ENCODE data around the gene ASB2. TPM values are rescaled to one million over a fixed set of nuclear protein-coding genes. Genes with fewer than 3 reads are reported as not detected.

Gene ASB2
- total RNA-seq, 4 donors from 2014 or later = 0.60 to 2.1 (median 1.8) TPM; not detected in 1

- Histone ChIP-seq H3K36me3 (no peaks in the 10 kb centered on the region), H3K4me1 (peaks cover 0 to 28% (median 9%) of the 10 kb centered on the region in 4 donors), H3K4me3 (no peak overlapping the region), H3K9me3 (no peaks in the 10 kb centered on the region), H3K27me3 (no peaks in the 10 kb centered on the region), H3K27ac (no peak overlapping the region)
- TF ChIP-seq POLR2A (IDR thresholded peaks at IDR 0.05) (no peak), EP300 (IDR thresholded peaks at IDR 0.05) (no peak)
- TF ChIP-seq, protein P1, sequence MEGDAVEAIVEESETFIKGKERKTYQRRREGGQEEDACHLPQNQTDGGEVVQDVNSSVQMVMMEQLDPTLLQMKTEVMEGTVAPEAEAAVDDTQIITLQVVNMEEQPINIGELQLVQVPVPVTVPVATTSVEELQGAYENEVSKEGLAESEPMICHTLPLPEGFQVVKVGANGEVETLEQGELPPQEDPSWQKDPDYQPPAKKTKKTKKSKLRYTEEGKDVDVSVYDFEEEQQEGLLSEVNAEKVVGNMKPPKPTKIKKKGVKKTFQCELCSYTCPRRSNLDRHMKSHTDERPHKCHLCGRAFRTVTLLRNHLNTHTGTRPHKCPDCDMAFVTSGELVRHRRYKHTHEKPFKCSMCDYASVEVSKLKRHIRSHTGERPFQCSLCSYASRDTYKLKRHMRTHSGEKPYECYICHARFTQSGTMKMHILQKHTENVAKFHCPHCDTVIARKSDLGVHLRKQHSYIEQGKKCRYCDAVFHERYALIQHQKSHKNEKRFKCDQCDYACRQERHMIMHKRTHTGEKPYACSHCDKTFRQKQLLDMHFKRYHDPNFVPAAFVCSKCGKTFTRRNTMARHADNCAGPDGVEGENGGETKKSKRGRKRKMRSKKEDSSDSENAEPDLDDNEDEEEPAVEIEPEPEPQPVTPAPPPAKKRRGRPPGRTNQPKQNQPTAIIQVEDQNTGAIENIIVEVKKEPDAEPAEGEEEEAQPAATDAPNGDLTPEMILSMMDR (IDR thresholded peaks at IDR 0.05) = no peak
- no peak for DNase-seq (ENCODE audit: low spot score in 2 of 2)
- 62 to 66% methylated on average over 10 of the region's 10 CpGs for WGBS, 2 donors
These were observed 8.6 kb downstream of the ASB2 start for GRCh38 chr14:93967637-93968250.

DNA sequence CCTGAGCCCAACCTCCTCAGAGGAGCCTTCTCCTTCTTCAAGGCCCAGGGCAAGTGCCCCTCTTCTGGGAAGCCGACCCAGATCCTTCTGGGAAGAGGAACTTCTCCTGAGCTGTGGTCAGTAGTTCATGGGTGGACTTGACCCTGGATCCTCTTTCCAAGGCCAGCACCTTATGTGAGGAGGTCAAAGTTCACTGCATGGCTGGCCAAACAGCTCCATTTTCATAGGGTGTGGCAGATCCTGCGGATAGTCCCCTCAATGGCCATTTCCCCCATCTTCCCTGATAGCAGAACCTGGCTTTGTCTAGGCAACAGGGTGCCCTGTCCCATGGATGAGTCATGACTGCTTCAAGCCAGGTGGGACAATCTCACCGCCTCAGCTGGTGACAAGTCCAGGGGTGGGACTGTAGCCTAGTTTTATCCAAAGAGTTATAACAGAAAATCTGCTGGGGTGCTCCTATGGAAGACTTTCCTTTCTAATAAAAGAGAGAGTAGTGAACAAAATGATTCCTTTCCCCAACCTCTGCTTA, 10.4 kb downstream of the ASB2 start:
- WGBS, 2 donors = 75 to 89% methylated on average over 3 of the region's 3 CpGs
- H3K27me3 ChIP-seq = no peaks in the 10 kb centered on the region
- H3K4me1 ChIP-seq = peaks cover 0 to 28% (median 8%) of the 10 kb centered on the region in 4 donors
- H3K36me3 ChIP-seq = no peaks in the 10 kb centered on the region
- no peaks in the 10 kb centered on the region for H3K9me3 ChIP-seq
- no peak for DNase-seq (ENCODE audit: low spot score in 2 of 2)
- no peak for TF ChIP-seq POLR2A (IDR thresholded peaks at IDR 0.05)
- TF ChIP-seq, protein P1 (IDR thresholded peaks at IDR 0.05) = no peak
- TF ChIP-seq EP300 (IDR thresholded peaks at IDR 0.05) = no peak
- H3K4me3 ChIP-seq = no peak overlapping the region
- peak overlapping the region in 2 of 4 donors; percentile 33 to 83 for H3K27ac ChIP-seq

DNA sequence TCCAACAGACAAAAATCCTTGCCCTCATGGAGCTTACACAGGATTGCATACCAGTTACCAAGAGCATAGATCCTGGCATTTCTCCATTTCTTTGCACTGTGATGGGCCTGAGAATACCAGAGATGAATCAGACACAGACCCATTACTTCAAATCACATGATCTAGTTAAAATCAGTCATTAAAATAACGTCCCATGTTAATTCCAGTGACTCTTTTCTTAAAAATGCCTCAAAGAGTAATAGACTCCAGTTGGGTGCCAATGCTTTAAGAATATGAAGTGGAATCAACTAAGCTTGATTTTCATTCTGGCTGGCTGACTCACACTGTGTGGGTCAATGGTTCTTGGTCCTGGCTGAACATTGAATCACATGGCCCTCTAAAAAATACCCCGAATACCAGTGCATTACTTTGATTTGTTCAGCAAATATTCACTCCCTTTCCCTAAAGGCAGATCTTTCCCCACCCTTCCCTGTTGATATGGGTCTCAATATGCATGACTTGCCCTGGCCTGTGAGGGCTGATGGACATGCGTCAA, 11.0 kb downstream of the ASB2 start:
- peak overlapping the region in 2 of 4 donors; percentile 33 to 83 for H3K27ac ChIP-seq
- no peaks in the 10 kb centered on the region for H3K27me3 ChIP-seq
- peaks cover 0 to 31% (median 6%) of the 10 kb centered on the region in 4 donors for H3K4me1 ChIP-seq
- H3K4me3 ChIP-seq = no peak overlapping the region
- TF ChIP-seq, protein P1 (IDR thresholded peaks at IDR 0.05) = no peak
- TF ChIP-seq POLR2A (IDR thresholded peaks at IDR 0.05) = no peak
- no peak for TF ChIP-seq EP300 (IDR thresholded peaks at IDR 0.05)
- 55 to 61% methylated on average over 3 of the region's 3 CpGs for WGBS, 2 donors
- no peaks in the 10 kb centered on the region for H3K36me3 ChIP-seq
- DNase-seq (ENCODE audit: low spot score in 2 of 2) = no peak
- no peaks in the 10 kb centered on the region for H3K9me3 ChIP-seq

DNA sequence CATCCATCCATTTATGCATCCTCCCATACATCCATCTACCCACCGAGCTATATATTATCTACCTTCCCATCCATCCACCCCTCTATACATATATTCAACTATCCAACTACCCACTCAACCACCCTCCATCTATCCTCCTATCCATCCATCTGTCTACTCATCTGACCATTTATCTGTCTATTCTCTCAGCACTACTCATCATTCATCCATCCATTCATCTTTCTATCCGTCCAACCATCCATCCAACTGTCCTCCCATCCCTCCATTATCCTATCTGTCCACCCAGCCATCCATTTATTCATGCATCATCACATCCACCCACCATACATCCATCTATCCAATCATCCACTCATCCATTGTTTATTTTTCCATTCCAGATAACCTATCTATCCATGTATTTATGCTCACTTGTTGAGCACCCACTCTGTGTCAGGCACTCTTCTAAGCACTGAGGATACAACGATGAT, 11.5 kb downstream of the ASB2 start:
- Histone ChIP-seq H3K4me1 (peaks cover 0 to 36% (median 6%) of the 10 kb centered on the region in 4 donors), H3K27ac (no peak overlapping the region), H3K4me3 (no peak overlapping the region), H3K27me3 (no peaks in the 10 kb centered on the region), H3K9me3 (no peaks in the 10 kb centered on the region), H3K36me3 (no peaks in the 10 kb centered on the region)
- TF ChIP-seq POLR2A (IDR thresholded peaks at IDR 0.05) = no peak
- TF ChIP-seq EP300 (IDR thresholded peaks at IDR 0.05) = no peak
- TF ChIP-seq, protein P1 (IDR thresholded peaks at IDR 0.05) = no peak
- WGBS, 2 donors = 91 to 93% methylated on average over 3 of the region's 3 CpGs
- no peak for DNase-seq (ENCODE audit: low spot score in 2 of 2)

GRCh38 chr14:93964281-93964680, 12.1 kb downstream of the ASB2 start:
- no peaks in the 10 kb centered on the region for H3K27me3 ChIP-seq
- 92 to 93% methylated on average over 10 of the region's 10 CpGs for WGBS, 2 donors
- H3K27ac ChIP-seq = peak overlapping the region in 1 of 4 donors; percentile 60
- no peaks in the 10 kb centered on the region for H3K9me3 ChIP-seq
- peaks cover 0 to 42% (median 6%) of the 10 kb centered on the region in 4 donors for H3K4me1 ChIP-seq
- TF ChIP-seq POLR2A (IDR thresholded peaks at IDR 0.05) = no peak
- TF ChIP-seq EP300 (IDR thresholded peaks at IDR 0.05) = no peak
- TF ChIP-seq, protein P1 (IDR thresholded peaks at IDR 0.05) = no peak
- no peaks in the 10 kb centered on the region for H3K36me3 ChIP-seq
- DNase-seq (ENCODE audit: low spot score in 2 of 2) = no peak
- no peak overlapping the region for H3K4me3 ChIP-seq
